Fibroblast of peridontal ligament (primary cell): ENCODE measurements around the gene MPG.

Experiments used
- DNase-seq: peaks from one replicate; pipeline ENCODE4 v3.0.0-alpha.2; 2010; ENCODE audit errors: extremely low read depth

The MPG gene

DNA sequence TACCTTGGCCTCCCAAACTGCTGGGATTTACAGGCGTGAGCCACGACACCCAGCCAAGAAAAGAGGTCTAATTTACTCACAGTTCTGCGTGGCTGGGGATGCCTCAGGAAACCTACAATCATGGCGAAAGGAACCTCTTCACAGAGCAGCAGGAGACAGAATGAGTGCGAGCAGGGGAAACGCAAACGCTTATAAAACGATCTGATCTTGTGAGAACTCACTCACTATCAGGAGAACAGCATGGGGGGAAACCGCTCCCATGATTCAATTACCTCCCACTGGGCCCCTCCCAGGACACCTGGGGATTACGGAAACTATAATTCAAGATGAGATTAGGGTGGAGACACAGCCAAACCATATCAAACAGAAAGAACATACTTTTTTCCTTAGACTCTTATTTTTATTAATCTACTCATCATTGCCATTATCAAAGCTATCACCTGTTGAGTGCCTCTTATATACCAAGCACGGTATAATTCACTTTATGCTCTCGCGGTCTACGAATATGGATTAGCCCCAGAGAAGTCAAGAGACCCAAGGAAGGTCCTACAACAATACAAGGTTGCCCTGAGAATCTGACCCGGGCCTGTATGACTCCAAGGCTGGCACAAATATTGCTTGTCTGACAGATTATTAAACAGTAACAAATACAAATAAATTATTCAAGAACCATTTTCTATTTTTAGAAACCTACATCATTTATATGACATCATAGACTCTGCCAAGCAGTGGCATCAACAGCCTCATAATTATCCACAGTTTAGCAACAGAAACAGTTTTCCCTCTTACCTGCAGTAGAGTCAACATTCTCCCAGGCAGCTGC is 27.0 kb upstream of the MPG start:
- DNase-seq = no peak

GRCh38 chr16:53346-54236 is 24.4 kb upstream of the MPG start, which contains the start of the genes POLR3K and SNRNP25:
POLR3K (minus strand) TSS chr16:53608; CDS start chr16:53586, 22 bp downstream.
SNRNP25 (plus strand) TSS chr16:53828; CDS start chr16:54017, 189 bp downstream.
- DNase-seq = peak; percentile 95

DNA sequence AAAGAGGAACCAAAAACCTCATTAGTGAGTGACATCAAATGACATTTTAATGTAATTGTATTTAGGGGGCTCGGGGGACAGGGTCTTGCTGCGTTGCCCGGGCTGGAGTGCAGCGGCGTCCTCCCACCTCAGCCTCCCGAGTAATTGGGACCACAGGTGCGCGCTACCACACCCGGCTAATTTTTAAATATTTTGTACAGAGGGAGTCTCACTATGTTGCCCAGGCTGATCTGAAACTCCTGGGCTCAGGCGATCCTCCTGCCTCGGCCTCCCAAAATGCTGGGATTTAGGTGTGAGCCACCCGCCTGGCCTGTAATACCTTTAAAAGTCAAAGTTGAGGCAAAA is 23.8 kb upstream of the MPG start:
- no peak for DNase-seq

DNA sequence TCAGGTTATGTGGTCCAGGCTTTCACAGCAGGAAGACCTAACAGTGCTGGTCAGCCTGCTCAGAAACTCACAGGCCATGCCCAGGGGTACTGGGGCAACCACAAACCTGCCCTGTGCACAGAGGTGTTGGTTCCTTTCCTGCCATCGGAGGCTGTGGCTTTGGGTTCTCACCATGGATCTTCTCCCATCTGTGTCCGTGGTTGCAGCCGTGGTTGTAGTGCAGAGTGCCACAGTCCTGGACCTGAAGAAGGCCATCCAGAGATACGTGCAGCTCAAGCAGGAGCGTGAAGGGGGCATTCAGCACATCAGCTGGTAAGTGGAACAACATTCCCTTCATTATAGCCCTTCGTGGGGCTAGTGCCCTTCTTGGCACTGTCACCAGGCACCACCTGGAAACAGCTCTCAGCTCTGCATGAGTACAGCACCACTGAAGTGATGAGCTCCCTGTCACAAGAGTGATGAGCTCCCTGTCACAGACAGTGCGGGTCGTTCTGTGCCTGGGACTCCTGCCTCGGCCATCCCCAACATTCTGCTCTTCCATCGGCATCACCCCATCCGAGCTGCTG is 22.4 kb upstream of the MPG start:
- DNase-seq = no peak

DNA sequence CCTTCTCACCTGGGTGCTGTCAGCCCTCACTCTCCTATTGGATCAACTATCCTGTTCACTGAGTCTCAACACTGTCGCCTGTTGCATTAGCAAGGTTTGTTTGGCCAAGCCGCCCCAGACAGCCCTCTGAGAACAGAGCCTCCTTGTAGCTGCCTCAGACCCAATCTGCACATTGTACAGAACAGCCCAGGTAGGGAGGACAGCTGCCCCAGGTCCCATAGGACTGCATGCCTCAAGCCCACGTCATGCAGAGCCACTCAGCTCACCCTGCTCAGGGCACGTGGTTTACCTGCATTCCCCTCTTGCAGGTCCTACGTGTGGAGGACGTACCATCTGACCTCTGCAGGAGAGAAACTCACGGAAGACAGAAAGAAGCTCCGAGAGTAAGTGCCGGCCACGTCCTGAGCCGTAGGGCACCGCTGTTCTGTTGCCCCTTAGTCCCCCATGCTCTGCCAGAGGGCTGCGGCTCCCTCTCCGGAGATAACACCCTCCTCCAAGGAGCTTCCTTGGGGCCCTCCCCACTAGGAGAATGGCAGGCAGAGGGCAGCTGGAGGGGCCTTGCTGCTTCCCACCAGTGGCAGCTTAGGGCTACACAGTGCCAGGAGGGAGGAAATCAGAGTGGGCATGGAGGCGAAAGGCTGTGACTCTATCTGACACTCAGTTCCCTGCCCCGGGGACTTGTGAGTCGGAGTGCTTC is 21.6 kb upstream of the MPG start:
- no peak for DNase-seq

DNA sequence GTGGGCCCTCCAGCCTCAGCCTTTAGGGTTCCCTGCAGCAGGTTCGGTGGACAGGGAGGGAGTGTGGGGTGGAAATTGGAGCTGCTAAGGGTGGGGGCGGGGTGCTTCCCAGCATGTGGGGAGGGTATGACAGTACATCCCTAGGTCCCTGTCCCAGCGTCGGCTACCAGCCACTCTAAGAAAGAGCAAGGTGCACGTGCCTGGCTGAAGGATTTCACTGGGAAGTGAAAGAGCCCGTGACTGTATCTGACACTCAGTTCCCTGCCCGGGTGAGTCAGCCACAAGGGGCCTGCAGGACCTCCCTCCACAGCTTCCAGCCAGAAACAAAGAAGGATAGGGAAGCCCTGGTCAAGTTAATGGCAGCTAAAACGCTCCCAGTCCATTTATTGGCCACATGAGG is 20.3 kb upstream of the MPG start:
- peak; percentile 48 for DNase-seq

DNA sequence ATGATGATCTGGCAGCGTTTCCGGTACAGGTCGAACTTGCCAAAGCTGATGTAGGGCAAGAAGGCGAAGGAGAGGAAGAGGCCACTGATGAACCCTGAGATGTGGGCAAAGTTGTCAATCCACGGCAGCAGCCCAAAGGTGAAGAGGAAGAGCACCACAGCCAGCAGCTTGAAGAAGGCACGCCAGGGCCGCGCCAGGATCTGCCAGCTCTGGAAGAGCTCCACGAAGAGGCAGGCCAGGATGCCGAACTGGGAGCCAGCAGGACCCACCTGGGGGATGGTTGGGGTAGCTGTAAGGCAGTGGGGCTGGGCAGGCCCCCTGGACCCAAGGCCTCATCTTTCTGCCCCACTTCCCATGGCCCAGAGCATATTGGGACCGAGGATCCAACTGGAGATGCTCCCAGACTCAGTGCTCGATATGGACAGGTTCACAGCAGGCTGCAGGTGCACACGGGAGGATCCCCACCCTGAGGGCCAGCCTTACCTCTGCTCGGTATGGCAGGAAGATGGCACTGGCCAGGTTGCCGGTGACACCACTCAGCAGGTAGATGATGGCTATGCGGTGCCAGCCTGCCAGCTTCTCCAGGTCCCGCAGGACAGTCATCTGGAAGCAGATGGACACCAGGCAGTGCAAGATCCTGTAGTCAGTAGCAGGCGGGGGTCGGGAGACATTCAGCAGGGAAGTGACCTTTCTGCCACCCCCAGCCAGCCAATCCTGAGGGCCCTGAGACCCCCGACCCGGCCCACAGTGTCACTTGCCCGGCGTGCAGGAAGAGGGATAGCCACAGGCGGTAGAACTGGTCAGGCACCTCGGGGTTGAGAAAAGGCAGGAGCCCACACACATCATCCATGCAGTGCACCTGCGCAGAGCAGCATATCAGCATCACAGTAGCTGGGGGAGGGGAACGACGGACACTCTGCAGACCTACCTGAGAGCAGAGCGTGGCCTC is 19.3 kb upstream of the MPG start:
- DNase-seq = no peak

- no peak for DNase-seq
These were observed 18.5 kb upstream of the MPG start for GRCh38 chr16:59440-60059.

GRCh38 chr16:60166-60565 is 17.9 kb upstream of the MPG start:
- no peak for DNase-seq

DNA sequence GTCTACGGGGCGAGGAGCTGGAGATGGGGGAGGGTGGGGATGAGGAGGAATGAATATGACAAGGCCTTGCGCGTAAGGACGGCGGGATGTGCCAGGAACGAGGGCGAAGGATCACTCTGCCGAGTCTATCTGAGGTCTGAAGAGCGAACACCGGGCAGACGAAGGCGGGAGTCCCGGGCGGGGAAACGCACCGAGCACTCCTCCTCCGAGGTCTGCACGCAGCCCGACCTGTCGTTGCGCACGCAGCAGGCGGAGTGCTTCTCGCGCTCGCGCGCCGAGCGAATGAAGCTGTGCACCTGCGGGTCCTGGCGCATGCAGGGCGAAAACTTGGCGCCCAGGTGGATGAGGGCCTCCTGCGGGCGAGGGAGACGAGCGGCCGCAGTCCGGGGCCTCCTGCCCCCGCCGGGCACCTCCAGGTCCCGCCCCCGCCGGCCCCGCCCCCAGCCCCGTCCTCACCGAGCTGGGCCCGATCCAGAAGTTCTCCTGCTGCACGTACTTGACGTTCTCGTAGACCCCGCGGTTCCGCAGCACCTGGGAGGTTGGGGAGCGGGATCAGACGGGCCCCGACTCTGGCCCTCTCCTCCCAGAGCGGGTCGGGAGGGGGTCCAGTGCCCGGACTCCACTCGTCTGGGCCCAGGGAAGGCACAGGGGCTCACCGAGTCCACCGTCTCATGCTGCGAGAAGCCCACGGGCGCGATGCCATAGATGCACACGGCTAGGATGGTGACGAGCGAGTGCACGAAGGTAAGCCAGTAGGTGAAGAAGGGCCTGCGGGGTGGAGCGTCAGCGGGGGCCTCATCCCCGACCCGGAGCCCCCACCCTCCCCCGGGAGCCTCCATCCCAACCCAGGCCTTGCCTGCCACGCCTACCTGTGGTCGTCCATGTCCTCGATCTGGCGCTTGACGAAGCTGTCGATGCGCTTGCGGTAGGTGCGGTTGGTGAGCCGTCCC is 16.8 kb upstream of the MPG start:
- DNase-seq = no peak

DNA sequence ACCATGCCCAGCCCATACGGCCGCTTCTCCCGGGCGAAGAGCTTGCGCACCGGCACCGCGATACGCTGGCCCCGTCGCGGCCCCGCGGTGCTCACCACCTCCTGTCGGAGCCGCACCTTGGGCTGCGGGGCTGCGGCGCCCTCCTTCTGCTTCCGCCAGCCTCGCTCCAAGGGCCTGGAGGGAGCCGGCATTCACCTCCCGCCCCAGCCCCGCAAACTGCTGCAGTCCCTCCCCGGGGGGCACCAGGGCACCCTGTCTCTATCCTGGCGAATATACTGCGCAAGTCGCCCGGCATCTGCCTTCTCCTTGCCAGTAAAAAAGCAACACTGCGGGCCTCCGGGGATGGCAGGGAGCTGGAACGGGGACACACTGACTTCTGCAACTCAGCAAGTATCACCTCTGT is 16.1 kb upstream of the MPG start:
- DNase-seq = no peak

- DNase-seq = no peak
These were observed 15.6 kb upstream of the MPG start for GRCh38 chr16:62283-62967.

DNA sequence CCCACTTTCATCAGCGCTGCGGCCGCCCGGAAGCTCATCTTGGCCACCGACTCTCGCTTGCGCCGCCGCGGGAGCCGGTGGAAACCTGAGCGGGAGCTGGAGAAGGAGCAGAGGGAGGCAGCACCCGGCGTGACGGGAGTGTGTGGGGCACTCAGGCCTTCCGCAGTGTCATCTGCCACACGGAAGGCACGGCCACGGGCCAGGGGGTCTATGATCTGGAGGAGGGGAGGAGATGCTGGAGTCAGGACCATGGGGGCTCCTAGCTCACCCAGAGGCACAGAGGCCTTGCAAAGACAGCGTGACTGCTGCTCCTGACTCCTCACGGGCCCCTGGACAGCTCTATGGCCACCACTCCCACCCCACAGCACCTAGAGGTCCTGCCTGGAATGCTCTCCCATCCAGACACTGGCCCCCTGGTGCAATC is 15.0 kb upstream of the MPG start:
- no peak for DNase-seq

DNA sequence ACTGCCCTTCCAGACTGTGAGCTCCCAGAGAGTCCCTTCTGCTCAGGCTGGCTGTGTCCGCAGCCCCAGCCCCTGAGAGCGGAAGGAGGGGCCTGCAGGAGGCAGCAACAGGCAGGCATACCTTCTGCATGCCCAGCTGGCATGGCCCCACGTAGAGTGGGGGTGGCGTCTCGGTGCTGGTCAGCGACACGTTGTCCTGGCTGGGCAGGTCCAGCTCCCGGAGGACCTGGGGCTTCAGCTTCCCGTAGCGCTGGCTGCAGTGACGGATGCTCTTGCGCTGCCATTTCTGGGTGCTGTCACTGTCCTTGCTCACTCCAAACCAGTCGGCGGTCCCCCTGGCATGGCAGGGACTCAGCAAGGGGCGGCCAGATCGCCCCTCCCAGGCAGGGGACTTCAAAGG is 14.6 kb upstream of the MPG start:
- DNase-seq = no peak

DNA sequence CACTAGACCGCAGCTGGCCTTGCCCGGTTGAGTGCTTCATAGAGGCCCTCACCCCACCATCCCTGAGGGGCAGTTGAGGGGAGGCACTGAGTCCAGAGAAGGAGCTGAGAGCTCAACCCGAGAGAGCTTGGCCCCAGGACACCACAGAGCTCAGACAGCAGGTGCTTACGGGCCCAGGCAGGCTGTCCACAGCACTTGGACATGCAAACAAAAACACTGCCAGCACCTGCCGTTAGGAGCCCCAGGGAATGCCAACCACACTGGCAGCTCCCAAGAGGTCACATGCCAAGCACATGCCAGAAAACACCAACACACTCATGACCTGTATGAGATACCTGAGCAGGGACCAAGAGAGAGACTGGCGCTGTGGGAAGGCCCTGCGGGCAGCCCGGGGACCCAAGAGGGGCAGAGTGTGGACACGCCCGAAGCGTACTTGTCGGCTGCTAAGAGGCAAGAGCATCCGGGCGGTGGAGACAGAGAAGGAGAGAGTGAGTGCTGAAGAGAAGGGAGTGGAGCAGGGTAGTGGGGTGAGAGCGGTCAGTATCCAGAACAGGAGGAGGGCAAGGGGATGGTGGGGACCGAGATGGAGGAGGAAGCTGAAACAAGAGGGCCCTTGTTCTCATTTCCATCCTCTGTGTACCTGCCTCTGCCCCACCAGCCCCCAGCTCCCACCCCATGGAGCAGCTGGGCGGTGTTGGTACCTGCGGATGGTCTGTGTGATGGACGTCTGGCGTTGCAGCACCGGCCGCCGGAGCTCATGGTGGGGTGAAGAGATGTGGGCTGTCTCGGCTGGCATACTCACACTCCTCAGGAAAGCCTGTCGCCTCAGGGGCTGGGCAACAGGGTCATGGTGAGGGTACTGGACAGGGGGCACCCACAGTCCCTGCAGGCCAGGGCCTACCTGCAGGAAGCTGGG is 13.8 kb upstream of the MPG start:
- DNase-seq = no peak

DNA sequence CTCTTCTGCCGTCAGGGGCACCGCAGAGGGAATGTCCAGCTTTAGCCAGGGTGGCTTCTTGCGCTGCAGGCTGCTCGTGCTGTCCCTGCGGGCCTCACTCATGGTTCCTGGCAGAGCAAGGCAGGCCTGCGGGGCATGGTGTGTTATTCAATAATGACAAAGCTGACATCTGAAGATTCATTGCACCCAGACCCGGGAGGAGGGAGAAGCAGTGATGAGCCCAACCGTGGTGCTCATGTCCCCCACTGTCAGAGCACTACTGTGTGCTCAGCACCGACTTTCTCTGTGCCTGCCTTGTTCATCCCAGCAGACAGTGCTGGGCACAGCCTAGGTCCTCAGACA is 13.1 kb upstream of the MPG start:
- no peak for DNase-seq

- peak; percentile 64 for DNase-seq
These were observed 12.3 kb upstream of the MPG start for GRCh38 chr16:65745-66144.
